Erythroblast (primary cell): ENCODE data around the gene NIP7.

ENCODE experiments used
- DNase-seq, 2 experiments: peaks; one replicate each; lab custom pipeline; 2025; lab: John Stamatoyannopoulos, UW
- GATA1 ChIP-seq: IDR thresholded peaks from 2 replicates; pipeline ENCODE4 v1.6.1; 2011; ENCODE audit warnings: low read depth, mild to moderate bottlenecking, control low read depth, low read length, moderate library complexity
- POLR2A ChIP-seq: IDR thresholded peaks from 2 replicates; pipeline ENCODE4 v1.6.1; 2011; ENCODE audit warnings: mild to moderate bottlenecking, low read length

Gene NIP7

DNA sequence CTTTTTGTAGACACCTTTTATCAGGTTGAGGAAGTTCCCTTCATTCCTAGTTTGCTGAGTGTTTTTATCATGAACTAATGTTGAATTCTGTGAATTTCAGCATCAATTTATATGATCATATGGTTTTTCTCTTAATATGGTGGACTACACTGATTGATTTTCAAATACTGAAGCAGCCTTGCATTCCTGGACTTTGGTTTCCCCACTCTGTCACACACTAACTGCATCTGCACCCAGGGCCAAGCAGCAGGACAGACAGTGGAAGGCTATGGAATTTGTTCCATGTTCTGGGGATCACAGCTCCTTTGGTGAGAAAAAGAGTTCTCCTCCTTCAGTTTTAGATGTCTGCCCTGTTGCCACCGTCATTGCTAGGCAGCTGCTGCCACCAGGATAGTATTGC, 38.5 kb downstream of the NIP7 start:
- no peak for DNase-seq
- TF ChIP-seq POLR2A (no peak), GATA1 (no peak)

DNA sequence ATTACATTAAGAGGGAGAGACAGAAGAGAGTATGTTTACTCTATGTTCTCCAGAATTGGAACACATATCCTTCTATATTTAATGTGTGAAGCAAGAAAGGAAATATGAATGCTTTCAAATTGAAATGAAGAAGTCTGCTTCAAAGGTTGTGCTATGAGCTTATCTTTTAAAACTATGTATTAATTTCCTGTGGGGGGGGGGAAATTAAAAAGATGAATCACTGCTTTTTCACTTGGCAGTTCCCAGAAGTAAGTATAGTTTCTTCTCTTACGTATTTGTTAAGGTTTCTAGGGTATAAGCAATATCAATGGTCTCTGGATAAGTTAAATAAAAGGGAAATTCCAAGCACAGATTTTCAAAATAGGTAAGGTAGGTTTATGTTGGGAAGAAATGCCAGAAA, 39.2 kb downstream of the NIP7 start:
- no peak for DNase-seq

GRCh38 chr16:69381231-69381630, 41.7 kb downstream of the NIP7 start:
- no peak for TF ChIP-seq POLR2A
- TF ChIP-seq GATA1: no peak
- DNase-seq: no peak

More for the DNA sequence above, 39.2 kb downstream of the NIP7 start:
- TF ChIP-seq GATA1 (no peak), POLR2A (no peak)

DNA sequence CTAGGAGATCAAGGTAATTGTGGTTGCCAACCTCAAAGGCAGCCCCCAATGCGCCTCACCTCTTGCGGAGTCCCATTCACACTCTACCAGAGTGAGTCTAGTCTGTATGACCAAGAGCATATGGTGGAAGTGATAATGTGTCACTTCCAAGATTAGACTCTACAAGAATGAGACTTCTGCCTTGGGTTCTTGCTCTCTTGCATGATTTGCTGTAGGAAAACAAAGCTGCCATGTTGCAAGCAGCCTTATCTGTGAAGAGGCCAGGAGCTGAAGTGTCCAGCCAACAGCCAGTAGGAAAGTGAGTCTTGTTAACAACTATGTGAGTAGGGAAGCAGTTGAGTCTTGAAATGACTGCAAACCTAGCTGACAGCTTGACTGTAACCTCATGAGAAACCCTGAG, 42.8 kb downstream of the NIP7 start:
- TF ChIP-seq GATA1 (no peak), POLR2A (no peak)
- DNase-seq: peak; percentile 19 to 52

DNA sequence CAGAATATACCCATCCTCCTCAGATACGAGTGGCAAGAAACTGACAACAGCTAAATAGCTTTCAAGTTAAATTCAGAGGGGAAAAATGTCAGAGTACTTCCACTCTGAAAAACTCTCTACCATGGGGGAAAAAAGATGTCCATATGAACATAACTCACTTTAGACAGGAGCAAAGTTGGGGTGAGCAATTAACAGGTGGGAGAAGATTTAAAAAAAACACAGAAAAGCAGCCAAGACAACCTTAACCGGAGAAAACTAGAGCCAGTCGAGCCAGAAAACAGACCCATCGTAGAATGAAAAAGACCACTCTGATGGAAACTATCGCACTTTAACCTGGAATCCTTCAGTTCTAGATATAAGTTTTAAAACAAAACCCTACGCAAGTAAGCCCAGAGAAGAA, 45.4 kb downstream of the NIP7 start:
- TF ChIP-seq GATA1 (no peak), POLR2A (no peak)
- no peak for DNase-seq

DNA sequence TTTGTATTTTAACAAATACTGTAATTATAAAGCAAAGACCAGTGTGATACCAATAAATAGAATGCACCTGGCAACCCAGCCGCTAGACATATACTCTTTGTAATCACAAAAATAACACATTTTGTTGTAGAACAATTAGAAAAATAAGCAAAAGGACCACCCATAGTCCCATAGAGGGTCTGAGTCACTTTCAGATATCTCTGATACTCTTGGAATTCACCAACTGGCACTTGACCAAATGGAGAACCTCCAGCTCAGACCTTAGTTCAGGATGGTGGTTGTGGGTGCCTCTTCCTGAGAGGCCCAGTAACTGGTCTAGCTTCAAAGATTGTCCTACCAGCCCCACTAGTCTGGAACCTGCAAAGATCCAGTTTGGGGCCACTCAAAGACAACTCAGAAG, 47.0 kb downstream of the NIP7 start:
- no peak for TF ChIP-seq POLR2A
- no peak for TF ChIP-seq GATA1
- no peak for DNase-seq
